Dendritic cell treated with granulocyte-macrophage colony-stimulating factor and Interleukin-4, amounts not matched to agents 40 ng/mL and 50 ng/mL, for 4 days (primary cell): ENCODE data around the gene DPM2.
A peak's percentile ranks its signal among the peaks of the same experiment; 100 is the strongest.

Experiments
- H3K27ac Mint-ChIP-seq: one replicate; pipeline ENCODE4 v1.8.0; 2022; ENCODE audit warnings: mild to moderate bottlenecking, mixed read lengths
- H3K27me3 Mint-ChIP-seq: one replicate; pipeline ENCODE4 v1.8.0; 2022; ENCODE audit warnings: mild to moderate bottlenecking, mixed read lengths
- H3K36me3 Mint-ChIP-seq: one replicate; pipeline ENCODE4 v1.8.0; 2022; ENCODE audit warnings: low read depth, mixed read lengths
- H3K4me1 Mint-ChIP-seq: one replicate; pipeline ENCODE4 v1.8.0; 2022; ENCODE audit warnings: low read depth, mixed read lengths
- H3K4me3 Mint-ChIP-seq: one replicate; pipeline ENCODE4 v1.8.0; 2022; ENCODE audit warnings: mild to moderate bottlenecking, moderate library complexity, mixed read lengths
- H3K9me3 Mint-ChIP-seq: one replicate; pipeline ENCODE4 v1.8.0; 2022; ENCODE audit warnings: mixed read lengths
- intact Hi-C: fragments of 100-400 bp; cut with micrococcal nuclease; formaldehyde crosslinking; loops from one replicate; pipeline ENCODE4 v1.15.0; 2022

The DPM2 gene

DNA sequence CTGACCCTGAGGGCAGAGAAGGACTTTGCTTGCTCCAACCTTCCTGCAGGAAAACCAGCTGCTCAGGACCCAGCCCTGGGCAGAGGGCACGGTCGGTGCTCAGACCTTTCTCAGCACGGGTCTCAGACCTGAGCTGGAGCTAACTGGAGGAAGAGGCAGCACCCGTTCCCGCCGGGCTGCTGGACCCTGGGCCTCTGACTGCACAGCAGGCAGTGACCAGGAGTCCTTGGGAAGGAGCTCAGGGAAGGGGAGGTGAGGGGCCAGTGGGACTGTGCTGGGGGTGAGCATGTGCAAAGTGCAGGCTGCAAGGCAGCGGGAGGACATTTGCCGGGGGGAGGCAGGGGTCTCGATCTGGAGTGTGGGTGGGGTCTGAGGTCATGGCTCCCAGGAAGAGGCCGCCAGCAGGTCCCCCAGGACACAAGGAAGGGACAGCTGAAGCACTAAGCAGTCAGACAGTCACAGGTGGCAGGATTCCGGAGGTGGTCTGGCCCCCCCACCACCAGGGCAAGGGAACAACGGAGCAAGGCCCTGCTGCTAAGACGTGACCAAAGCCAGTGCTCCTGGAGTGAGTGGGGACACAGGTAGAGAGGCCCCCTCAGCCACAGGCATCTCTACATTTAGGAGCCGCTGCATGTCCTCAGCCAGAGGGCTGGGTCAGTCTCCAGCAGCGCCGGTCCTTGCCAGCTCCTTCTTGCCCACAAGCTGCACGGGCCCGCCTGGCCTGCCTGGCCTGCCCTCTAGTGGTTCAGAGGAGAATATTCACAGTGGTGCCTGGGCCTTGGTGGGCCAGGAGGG, 4.8 kb upstream of the DPM2 start:
- Mint-ChIP-seq H3K36me3 (peaks cover 16% of the 10 kb centered on the region), H3K27me3 (no peaks in the 10 kb centered on the region), H3K27ac (no peak overlapping the region), H3K4me3 (no peak overlapping the region), H3K9me3 (no peaks in the 10 kb centered on the region), H3K4me1 (peaks cover 32% of the 10 kb centered on the region)
- intact Hi-C loops, result loop anchor here (1.0 to 2.0 kb wide), 2 partner anchors 93 to 174 kb away; no protein-coding TSS in a partner anchor

- intact Hi-C loops, result loop anchor here (2.0 kb wide), 1 partner anchor 175 kb away; no protein-coding TSS in a partner anchor
- Mint-ChIP-seq H3K27me3 (no peaks in the 10 kb centered on the region), H3K4me3 (no peak overlapping the region), H3K9me3 (no peaks in the 10 kb centered on the region), H3K36me3 (peaks cover 22% of the 10 kb centered on the region), H3K4me1 (peaks cover 37% of the 10 kb centered on the region), H3K27ac (no peak overlapping the region)
These were observed 4.2 kb upstream of the DPM2 start for GRCh38 chr9:127941961-127942215.

- Mint-ChIP-seq H3K4me3 (no peak overlapping the region), H3K9me3 (no peaks in the 10 kb centered on the region), H3K36me3 (peaks cover 24% of the 10 kb centered on the region), H3K27ac (no peak overlapping the region), H3K4me1 (peaks cover 43% of the 10 kb centered on the region), H3K27me3 (no peaks in the 10 kb centered on the region)
- intact Hi-C loops, result no loop called here
These were observed 3.7 kb upstream of the DPM2 start for GRCh38 chr9:127941062-127941960.

DNA sequence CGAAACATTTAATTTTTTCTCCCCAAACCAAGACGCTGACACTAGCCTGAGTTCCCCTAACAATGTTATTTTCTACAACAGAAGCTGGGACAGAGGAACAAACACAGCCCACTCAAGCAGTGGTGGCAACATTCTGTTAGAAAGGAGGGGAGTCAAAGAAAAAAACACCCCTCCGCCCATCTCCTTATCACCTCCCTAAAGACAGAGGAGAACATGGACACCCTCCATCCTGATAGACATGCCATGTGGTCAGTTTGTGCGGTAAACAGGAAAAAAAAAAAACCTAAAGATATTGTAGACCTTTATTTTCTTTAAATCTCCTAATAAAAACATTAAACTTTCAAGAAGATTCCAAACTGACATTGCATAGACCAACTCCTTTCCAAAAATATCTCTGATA, 2.9 kb upstream of the DPM2 start:
- intact Hi-C loops, result no loop called here
- Mint-ChIP-seq H3K27ac (no peak overlapping the region), H3K36me3 (peaks cover 31% of the 10 kb centered on the region), H3K4me3 (no peak overlapping the region), H3K4me1 (peaks cover 50% of the 10 kb centered on the region), H3K27me3 (no peaks in the 10 kb centered on the region), H3K9me3 (no peaks in the 10 kb centered on the region)

GRCh38 chr9:127938298-127938690, 640 bp upstream of the DPM2 start:
- no peaks in the 10 kb centered on the region for H3K9me3 Mint-ChIP-seq
- intact Hi-C loops, result no loop called here
- no peak overlapping the region for H3K27ac Mint-ChIP-seq
- no peak overlapping the region for H3K4me3 Mint-ChIP-seq
- no peaks in the 10 kb centered on the region for H3K27me3 Mint-ChIP-seq
- H3K36me3 Mint-ChIP-seq, result peaks cover 43% of the 10 kb centered on the region
- peaks cover 56% of the 10 kb centered on the region for H3K4me1 Mint-ChIP-seq

GRCh38 chr9:127937056-127937387, 632 bp downstream of the DPM2 start:
- peaks cover 49% of the 10 kb centered on the region for H3K4me1 Mint-ChIP-seq
- H3K9me3 Mint-ChIP-seq, result no peaks in the 10 kb centered on the region
- intact Hi-C loops, result no loop called here
- peak overlapping the region; percentile 87 for H3K27ac Mint-ChIP-seq
- H3K36me3 Mint-ChIP-seq, result peaks cover 50% of the 10 kb centered on the region
- H3K27me3 Mint-ChIP-seq, result peaks cover 5% of the 10 kb centered on the region
- H3K4me3 Mint-ChIP-seq, result peak overlapping the region; percentile 99

GRCh38 chr9:127936347-127936852, 1.3 kb downstream of the DPM2 start:
- Mint-ChIP-seq H3K36me3 (peaks cover 50% of the 10 kb centered on the region), H3K9me3 (no peaks in the 10 kb centered on the region), H3K4me1 (peaks cover 48% of the 10 kb centered on the region), H3K27ac (peak overlapping the region; percentile 46), H3K27me3 (peaks cover 8% of the 10 kb centered on the region), H3K4me3 (peak overlapping the region; percentile 99)
- intact Hi-C loops, result no loop called here

GRCh38 chr9:127935765-127936221, 1.9 kb downstream of the DPM2 start:
- peak overlapping the region; percentile 56 for H3K4me3 Mint-ChIP-seq
- intact Hi-C loops, result no loop called here
- H3K27me3 Mint-ChIP-seq, result peaks cover 14% of the 10 kb centered on the region
- peak overlapping the region; percentile 46 for H3K27ac Mint-ChIP-seq
- no peaks in the 10 kb centered on the region for H3K9me3 Mint-ChIP-seq
- H3K4me1 Mint-ChIP-seq, result peaks cover 54% of the 10 kb centered on the region
- peaks cover 50% of the 10 kb centered on the region for H3K36me3 Mint-ChIP-seq

- Mint-ChIP-seq H3K27me3 (peaks cover 21% of the 10 kb centered on the region), H3K9me3 (no peaks in the 10 kb centered on the region), H3K27ac (peak overlapping the region; percentile 9), H3K4me1 (peaks cover 58% of the 10 kb centered on the region), H3K36me3 (peaks cover 50% of the 10 kb centered on the region), H3K4me3 (no peak overlapping the region)
- intact Hi-C loops, result no loop called here
These were observed 2.7 kb downstream of the DPM2 start for GRCh38 chr9:127934986-127935385.

GRCh38 chr9:127934248-127934647, 3.4 kb downstream of the DPM2 start:
- intact Hi-C loops, result no loop called here
- no peak overlapping the region for H3K4me3 Mint-ChIP-seq
- H3K36me3 Mint-ChIP-seq, result peaks cover 50% of the 10 kb centered on the region
- H3K4me1 Mint-ChIP-seq, result peaks cover 66% of the 10 kb centered on the region
- no peak overlapping the region for H3K27ac Mint-ChIP-seq
- peaks cover 29% of the 10 kb centered on the region for H3K27me3 Mint-ChIP-seq
- no peaks in the 10 kb centered on the region for H3K9me3 Mint-ChIP-seq

GRCh38 chr9:127931092-127931881, 6.4 kb downstream of the DPM2 start:
- no peak overlapping the region for H3K27ac Mint-ChIP-seq
- peak overlapping the region; percentile 66 for H3K4me3 Mint-ChIP-seq
- H3K9me3 Mint-ChIP-seq, result no peaks in the 10 kb centered on the region
- peaks cover 55% of the 10 kb centered on the region for H3K27me3 Mint-ChIP-seq
- H3K4me1 Mint-ChIP-seq, result peaks cover 72% of the 10 kb centered on the region
- H3K36me3 Mint-ChIP-seq, result peaks cover 37% of the 10 kb centered on the region
- intact Hi-C loops, result no loop called here

- Mint-ChIP-seq H3K27ac (no peak within 1 kb of the TSS), H3K4me3 (peak within 1 kb of the TSS; percentile 66), H3K4me1 (peaks cover 69% of the 10 kb centered on the region), H3K36me3 (peaks cover 29% of the 10 kb centered on the region), H3K9me3 (no peaks in the 10 kb centered on the region), H3K27me3 (peaks cover 64% of the 10 kb centered on the region)
- intact Hi-C loops, result no loop called here
These were observed 7.2 kb downstream of the DPM2 start, which contains the start of gene PIP5KL1 for GRCh38 chr9:127930231-127931091. PIP5KL1 (minus strand) TSS chr9:127930777; CDS start chr9:127930752, 25 bp downstream.

- no peak overlapping the region for H3K27ac Mint-ChIP-seq
These were observed 8.1 kb downstream of the DPM2 start for GRCh38 chr9:127929625-127929979.

More at GRCh38 chr9:127929625-127929979, 8.1 kb downstream of the DPM2 start:
- peaks cover 62% of the 10 kb centered on the region for H3K4me1 Mint-ChIP-seq
- no peak overlapping the region for H3K4me3 Mint-ChIP-seq
- no peaks in the 10 kb centered on the region for H3K9me3 Mint-ChIP-seq
- intact Hi-C loops, result no loop called here
- peaks cover 72% of the 10 kb centered on the region for H3K27me3 Mint-ChIP-seq
- peaks cover 20% of the 10 kb centered on the region for H3K36me3 Mint-ChIP-seq
